ENCODE measurements around the gene PHLDB1.
"Not testable (repeated sequence)": the region's sequence is repeated elsewhere in the genome, so short reads cannot be mapped to it uniquely, and the experiment has no call there.

Gene PHLDB1

DNA sequence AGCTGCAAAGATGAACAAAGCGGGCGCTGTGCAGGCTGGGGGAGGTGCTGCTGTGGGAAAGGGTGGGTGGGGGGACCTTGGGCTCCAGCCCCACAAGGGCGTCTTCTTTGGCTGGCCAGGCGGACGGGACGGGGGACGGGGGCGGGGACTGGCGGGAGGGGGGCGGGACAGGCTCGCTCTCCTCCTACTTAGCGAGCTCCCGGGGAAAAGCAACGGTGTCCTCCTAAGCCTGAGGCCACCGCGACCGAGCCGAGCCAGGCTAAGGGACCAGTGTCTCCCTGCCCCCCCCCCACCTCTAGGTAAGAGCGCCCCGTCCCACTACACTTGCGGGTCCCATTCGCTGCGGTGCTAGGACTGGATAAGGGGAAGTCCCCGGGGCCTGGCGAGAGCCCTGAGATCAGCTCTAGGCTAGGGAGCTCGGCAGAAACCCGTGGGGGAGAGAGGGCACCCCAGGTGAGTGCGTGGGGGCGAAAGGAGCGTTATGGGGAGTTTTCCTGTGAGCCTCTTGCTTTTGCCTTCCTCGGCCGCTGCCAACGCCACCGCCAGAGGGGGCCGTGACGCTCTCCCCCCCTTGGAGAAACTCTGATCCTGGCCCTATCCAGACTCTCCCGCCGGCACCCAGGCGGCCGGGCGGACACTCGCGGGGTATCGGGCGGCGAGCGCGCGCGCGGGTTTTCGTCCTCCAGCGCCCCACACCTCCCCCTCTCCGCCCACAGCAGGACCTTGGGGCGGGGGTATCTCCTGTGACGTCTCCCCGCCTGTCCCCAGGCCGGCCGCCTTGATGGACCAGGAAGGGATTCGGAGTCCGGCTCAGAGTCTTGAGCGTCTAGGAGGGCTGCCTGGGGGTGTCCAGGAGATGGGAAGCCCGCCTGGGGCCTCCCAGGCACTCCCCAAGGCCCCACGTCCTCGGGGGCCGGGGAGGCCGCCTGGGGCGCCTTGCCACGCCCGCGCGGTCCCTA is at the start of gene PHLDB1:
Gene PHLDB1 (plus strand): TSS at position 215 of the 959 bp plus-strand sequence. CDS start 6,222 bp downstream, outside the sequence.
- DNase-seq = peak; percentile 89

- no peak for DNase-seq
These were observed 46.6 kb upstream of the PHLDB1 start for GRCh38 chr11:118560806-118561205.

GRCh38 chr11:118565051-118565450 is 42.4 kb upstream of the PHLDB1 start:
- no peak for DNase-seq

DNA sequence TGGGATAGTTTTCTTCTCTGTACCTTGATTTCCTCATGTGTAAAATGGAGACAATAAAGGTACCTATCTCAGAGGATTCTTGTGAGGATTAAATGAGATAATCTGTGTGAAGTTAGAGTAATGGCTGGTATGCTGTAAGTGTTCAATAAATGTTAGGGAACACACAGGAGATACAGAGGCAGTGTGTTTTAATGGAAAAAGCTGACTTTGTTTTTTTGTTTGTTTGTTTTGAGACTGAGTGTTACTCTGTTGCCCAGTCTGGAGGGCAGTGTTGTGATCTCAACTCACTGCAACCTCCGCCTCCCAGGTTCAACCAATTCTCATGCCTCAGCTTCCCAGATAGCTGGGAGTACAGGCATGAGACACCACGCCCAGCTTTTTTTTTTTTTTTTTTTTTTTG is 37.7 kb upstream of the PHLDB1 start:
- DNase-seq = no peak

DNA sequence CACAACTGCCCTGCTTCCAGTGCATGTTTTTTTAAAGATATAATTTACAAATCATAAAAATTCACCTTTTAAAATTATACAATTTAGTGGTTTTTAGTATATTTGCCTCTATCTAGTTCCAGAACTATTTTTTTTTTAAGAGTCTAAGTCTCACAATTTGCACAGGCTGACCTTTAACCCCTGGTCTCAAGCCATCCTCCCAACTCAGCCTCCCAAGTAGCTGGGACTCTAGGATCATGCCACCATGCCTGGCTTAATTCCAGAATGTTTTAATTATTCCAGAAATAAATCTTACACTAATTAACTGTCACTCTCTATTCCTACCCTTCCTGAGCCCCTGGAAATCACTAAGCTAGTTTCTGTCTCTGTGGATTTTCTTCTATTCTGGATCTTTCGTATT is 36.6 kb upstream of the PHLDB1 start:
- DNase-seq = no peak

- peak; percentile 58 for DNase-seq
These were observed 35.7 kb upstream of the PHLDB1 start for GRCh38 chr11:118571701-118572060.

DNA sequence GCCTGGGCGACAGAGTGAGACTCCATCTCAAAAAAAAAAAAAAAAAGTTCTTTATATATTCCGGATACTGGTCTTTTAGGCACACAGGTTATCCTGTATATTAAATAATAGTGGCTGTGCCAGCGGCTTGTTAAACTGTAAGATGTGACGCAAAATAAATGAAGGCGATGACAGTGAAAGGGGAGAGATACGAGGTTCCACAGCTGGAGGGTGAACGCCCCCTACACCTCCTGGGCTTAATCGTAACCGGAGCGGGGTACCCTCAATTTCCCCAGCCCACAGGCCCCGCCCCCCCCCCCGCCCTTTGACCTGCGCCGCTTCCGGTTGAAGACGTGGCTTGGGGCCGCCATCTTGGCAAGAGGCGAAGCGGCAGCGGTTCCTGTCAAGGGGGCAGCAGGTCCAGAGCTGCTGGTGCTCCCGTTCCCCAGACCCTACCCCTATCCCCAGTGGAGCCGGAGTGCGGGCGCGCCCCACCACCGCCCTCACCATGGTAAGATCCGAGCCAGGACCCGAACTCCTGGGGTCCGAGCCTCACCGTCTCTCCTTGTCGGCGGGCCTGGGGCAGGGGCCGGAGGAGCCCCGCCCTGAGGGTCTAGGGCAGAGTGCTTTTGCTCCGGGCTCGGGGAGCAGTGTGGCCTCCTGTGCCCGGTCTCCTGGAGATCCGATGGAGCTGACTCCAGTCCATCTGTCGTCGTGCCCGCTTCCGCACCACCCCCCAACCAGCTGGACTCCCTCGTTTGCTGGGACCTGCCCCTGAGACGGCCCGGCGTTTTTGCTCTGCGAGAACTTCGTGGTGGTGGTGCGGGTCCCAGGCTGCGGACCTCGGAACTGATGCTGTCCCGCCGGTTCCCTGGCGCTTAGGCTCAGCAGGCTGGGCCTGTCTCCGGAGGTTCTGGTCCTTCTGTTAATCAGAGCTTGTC is 35.1 kb upstream of the PHLDB1 start, which contains the start of gene ARCN1:
Gene ARCN1 (plus strand): TSS at position 349 of the 920 bp plus-strand sequence. CDS start 139 bp downstream, at position 488.
- peak; percentile 94 for DNase-seq

DNA sequence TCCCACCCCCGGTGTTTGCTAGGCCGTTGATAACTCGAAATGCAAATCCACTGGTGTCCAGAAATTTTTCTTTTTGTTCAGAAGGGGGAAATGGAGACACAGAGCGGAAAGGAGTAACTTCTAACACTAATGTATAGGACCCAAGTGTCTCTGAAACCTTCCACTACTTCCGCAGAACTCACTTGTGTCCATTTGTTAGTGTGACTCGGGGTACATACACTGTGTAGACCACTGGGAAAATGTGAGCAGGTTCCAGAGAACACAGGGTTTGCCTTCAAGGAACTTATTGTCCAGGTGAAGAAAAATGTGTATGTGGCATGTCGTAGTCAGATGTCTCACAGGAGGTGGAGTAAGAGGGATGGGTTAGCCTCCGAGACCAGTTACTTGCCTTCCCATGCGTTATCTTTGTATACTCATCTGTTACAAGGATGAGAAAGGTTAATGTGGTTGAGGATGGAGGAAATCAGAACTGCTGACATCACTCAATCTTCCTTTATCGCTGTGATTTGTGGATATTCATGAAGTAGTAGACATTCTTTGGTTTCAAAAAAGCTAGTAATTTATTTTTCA is 34.3 kb upstream of the PHLDB1 start:
- no peak for DNase-seq

DNA sequence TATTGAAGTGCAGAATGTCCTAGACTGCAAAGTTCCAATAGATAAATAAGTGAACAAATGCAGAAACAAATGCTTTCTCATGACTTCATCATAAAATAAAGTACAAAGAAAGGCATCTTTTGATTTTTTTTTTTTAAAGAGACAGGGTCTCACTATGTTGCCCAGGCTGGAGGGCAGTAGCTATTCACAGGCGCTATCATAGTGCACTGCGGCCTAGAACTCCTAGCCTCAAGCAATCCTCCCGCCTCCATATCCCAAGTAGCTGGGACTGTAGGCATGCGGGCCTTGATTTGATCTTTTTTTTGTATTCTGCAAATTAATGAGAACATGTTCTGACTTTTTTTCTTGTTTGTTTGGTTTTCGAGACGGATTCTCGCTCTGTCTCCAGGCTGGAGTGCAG is 32.8 kb upstream of the PHLDB1 start:
- no peak for DNase-seq

DNA sequence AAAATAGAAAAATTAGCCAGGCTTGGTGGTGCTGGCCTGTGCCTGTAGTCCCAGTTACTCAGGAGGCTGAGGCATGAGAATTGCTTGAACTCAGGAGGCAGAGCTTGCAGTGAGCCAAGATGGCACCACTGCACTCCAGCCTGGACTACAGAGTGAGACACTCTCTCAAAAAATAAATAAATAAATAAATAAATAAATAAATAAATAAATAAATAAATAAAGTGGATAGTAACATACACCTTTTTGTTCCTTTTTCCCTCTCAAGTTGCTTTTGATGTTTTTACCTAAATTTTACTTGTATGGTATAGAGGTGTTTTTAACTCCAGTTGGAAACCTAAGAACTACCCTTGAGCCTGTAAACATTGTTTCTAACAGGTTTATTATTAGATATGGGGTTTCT is 29.4 kb upstream of the PHLDB1 start:
- DNase-seq = not testable (repeated sequence)

- no peak for DNase-seq
These were observed 26.4 kb upstream of the PHLDB1 start for GRCh38 chr11:118581057-118581456.

- no peak for DNase-seq
These were observed 19.5 kb upstream of the PHLDB1 start for GRCh38 chr11:118587952-118588351.

GRCh38 chr11:118592616-118593367 is 14.6 kb upstream of the PHLDB1 start:
- no peak for DNase-seq

- DNase-seq = not testable (repeated sequence)
These were observed 12.4 kb upstream of the PHLDB1 start for GRCh38 chr11:118594984-118595383.

- no peak for DNase-seq
These were observed 10.9 kb upstream of the PHLDB1 start for GRCh38 chr11:118596224-118597146.

- no peak for DNase-seq
These were observed 9.9 kb upstream of the PHLDB1 start for GRCh38 chr11:118597556-118597955.

DNA sequence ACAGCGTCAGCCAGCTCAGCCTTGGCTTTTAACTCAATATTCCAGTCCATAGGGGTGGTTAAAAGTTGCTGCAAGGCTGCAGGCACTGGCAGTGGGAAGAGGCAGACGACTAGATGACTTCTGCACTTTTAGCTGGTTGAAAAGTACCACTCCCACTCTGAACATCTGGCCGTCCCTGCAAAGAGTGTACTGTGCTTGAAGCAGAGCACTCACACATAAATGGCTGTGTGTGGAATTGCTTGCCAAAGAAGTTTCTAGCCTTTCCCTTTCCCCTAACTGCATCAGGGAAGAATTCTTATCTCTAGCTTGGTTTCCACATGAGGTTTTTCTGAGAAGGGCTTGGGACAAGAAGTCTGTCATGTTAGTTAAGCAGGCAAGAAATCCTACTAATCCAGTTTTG is 5.1 kb upstream of the PHLDB1 start:
- no peak for DNase-seq

GRCh38 chr11:118603709-118604108 is 3.7 kb upstream of the PHLDB1 start:
- DNase-seq = not testable (repeated sequence)

DNA sequence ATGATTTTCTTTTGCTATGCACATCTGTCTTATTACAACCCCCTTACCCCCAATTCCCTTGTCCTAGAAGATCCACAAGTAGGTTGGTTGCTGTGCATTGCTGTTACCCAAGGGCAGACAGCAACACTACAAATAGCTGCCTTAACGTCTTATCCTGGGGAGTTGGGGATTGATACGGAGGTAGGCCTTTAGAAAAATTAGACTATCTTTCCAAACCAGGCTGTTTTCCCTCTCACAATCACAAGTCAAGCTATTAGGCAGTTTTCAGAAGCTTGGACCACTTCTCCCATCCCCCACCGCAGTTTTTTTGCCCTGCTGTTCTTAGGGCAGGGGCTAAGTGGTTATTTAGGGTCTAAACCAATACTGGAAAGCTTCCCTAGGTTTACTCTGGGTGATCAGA is 2.8 kb upstream of the PHLDB1 start:
- DNase-seq = no peak

DNA sequence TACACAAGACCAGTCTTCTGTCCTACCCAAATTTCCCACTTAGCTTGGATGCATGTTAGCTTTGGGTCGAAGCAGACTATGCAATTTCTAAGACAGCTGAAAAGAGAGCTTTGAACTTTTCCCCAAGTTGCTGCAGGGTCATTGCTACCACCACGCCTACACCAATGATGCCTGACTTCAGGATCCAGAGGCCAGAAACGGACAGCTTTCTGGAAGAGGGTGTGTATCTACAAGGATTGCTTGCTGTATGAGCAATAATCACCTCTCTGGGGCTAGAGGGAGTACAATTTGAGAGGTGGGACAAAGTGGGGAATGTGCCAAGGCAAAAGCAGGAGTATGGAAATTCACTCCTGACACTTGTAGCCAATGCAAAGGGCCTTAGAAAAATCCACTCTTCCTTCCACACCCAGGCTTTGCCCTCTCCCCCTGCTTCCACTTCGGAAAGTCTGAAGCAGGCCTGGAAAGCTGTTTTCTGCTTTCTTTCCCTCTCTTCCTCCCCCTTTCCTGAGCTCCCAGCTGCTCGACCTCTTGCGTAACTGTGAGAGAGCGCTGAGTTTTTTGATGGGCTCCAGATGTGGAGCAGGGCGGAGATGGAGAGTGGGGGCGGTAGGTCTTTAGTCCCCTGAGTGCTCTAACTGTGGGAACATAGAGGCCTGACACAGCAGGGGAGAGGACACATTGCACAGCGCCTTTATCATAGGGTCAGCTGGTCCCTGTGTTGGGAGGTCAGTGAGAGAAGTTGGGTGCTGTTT is 2.1 kb upstream of the PHLDB1 start:
- DNase-seq = peak; percentile 89

Data from right forelimb (tissue), 1 donor.